Colon (tissue), 2 donors: ENCODE data around the gene SMYD3.

ENCODE experiments used
- FAIRE-seq: peaks from 2 replicates; lab custom pipeline; 2012; peaks lifted over from hg19 to GRCh38; lab: Jason Lieb, UNC
- donor health status: control.
- donor health status: control.

Gene SMYD3

DNA sequence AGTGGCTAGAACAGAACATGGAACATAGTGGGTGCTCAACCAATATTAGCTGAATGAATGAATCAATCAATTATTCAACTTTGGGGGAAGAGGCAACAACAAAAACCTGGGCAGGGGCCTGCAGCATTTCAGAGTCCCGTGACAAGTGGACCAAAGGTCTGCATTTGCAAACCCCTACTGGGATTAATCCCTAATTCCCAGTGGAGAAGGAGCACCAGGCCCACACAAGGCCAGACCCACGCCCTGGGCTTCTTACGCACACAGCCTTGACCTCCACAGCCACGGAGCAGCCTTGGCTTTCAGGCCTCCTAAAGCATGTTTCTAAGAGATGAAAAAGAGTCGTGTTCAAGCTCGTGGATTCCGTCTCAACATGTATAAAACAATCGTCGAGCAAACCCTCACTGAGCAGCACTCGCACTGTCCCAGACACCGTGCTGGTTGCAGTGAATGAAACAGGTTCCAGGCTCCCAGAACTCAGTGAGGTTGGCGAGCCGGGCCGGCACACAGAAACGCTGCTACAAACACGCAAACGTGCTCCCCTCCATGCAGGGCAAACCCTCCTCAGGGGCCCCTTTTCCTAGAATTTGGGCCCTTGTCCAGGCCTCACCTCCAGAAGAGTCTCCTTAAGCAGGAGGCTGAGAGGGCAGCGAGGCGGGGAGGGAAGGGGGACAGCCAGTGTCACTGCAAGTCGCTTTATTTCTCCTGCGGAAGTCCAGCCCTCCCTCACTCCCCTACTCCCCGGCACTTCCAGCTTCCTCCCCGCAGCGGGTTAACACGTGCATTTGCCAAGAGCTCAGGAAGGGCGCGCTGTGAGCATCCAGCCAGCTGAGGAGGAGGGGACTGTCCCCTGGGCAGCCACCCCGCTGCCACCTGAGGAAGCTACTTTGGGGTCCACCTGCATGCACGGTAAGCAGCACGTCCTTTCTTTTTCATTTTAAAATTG is 795.8 kb downstream of the SMYD3 start:
- FAIRE-seq = no peak

DNA sequence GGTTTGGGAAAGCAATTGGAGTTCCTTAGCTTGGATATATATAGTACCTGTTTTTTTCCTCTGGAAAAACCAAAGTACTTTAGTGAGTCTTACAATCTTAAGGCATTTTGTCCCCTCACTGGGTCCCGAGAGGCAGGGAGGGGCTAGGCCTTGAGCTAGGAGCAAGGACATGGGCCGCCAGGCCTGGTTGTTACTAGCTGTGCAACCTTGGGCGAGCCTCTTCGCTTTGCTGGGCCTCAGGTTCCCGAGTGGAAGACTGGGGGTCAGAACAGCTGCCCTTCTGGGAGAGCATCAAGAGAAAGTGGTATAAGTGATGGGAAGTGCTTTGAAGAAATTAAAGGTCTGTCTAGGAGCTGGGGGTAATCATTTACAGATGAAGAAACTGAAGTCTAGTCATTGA is 799.1 kb downstream of the SMYD3 start:
- FAIRE-seq = no peak

DNA sequence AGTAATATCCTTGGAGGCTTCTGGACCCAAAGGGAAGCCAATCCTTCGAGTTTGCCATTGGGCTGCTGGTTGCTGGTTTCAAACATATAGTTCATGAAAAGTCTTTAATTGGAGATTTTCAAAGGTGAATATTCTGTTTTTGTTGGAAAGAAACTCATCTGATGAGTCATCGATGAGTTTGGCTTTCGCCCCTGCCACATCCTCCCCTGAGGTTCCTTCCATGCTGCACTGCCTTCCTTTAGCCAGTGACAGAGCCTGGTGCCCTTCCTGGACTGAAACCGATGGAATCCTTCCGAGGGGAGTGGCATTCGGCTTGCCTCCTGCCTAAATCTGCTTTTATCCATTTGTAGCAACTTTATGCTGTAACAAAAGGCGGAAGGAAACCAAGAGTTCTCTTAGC is 802.3 kb downstream of the SMYD3 start:
- FAIRE-seq = no peak

DNA sequence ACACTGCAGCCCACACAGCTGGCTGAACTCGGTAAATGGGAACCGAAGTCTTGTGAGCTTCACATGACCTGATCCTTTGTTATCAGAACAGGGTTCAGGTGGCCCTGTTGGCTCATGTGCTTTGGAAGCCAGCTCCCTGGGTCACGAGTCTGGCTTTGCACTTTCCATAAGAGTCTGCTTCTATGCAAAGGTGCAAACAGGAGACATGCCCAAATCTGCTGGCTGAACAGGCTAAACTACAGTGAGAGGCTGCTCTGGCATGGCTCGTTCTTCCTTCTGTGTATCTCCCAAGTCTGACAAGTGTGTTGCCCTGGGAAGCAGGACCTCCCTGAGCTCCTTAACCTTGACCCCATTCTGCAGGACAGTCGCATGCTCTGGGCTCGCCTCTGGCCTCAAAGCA is 802.7 kb downstream of the SMYD3 start:
- no peak for FAIRE-seq

DNA sequence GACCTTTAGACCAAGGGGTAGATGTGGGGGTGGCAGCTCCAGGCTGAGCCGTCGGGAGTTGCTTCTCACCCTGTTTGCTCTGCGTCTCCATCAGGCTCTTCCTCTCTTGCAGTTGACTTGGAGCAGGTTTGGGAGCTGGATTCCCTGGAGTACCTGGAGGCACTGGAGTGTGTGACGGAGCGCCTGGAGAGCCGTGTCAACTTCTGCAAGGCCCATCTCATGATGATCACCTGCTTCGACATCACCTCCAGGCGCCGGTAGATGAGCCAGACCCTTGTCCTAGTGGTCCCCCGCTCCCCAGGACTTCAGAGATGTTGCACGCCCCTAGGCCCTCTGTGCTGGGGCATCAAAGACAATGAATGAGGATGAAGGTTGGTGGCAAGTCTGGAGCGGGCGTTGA is 804.7 kb downstream of the SMYD3 start:
- no peak for FAIRE-seq

DNA sequence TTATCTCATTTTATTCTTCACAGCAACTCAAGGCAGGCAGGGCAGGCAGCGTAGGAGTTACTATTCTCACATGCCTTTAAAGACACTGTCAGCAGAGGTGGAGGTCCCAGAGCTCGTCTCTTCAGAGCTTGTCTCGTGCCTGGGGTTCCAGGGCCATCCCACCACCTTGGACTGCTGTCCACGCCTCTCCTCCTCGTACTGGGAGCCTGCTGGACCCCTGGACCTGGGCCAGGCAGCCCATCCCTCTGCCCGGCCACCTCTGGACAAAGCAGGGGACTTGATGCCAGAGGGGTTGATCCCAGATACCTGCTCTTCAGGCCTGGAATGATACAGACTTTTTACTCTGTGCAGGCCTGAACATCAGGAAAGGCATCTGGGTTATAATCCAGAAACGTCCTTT is 805.4 kb downstream of the SMYD3 start:
- no peak for FAIRE-seq

DNA sequence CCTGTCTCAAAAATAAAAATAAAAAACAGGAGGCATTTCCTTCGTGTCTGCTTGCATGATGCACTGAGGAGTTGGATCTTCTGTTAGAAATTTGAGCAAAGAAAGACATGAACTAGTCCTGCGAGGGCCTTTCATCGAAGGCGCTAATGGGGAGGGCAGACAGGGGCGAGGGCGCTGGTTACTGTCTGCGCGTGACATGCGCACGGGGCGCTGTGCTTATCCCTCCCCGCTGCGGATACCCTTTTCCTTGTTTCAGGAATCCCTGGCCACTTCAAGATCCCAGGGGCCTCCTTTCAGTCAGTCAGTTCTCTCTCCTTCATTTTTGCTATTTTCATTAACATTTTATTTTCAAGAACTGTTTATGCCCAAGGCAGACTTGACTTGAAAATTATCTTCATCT is 806.4 kb downstream of the SMYD3 start:
- no peak for FAIRE-seq
